NOMO-1 (cell line): ENCODE data around the gene RAB28.
A peak's percentile ranks its signal among the peaks of the same experiment; 100 is the strongest.

ENCODE experiments used
- DNase-seq, 2 experiments: peaks; one replicate each; lab custom pipeline; 2025; ENCODE audit not compliant: unreplicated experiment in 2 of 2; lab: John Stamatoyannopoulos, UW

RAB28 gene

DNA sequence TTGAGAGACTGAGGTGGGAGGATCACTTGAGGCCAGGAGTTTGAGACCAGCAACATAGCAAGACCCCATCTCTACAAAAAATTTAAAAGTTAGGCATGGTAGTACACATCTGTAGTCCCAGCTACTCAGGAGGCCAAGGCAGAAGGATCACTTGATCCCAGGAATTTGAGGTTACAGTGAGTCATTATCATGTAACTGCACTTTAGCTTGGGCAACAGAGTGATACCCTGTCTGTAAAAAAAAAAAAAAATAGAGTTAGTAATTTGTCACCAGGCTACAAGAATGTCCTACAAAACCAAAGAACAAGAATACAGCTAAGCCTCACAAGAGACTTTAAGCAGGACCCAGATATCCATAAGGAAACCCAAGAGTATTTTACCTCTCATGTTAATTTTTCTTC is 27.0 kb upstream of the RAB28 start:
- DNase-seq: no peak

DNA sequence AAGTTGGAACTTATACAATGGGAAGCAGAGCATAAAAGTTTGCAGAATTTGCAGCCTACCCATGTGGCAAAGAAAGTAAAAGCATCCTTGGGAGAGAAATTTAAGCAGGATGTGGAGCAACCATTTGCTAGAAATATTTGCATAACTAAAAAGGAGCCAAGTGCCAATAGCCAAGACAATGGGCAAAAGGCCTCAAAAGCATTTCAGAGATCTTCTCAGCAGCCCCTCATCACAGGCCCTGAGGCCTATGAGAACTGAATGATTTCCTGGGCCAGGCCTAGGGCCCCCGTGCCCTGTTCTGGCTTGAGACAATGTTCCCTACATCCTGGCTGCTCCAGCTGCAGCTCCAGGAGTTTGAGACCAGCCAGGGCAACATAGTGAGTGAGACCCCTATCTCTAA is 25.3 kb upstream of the RAB28 start:
- no peak for DNase-seq

DNA sequence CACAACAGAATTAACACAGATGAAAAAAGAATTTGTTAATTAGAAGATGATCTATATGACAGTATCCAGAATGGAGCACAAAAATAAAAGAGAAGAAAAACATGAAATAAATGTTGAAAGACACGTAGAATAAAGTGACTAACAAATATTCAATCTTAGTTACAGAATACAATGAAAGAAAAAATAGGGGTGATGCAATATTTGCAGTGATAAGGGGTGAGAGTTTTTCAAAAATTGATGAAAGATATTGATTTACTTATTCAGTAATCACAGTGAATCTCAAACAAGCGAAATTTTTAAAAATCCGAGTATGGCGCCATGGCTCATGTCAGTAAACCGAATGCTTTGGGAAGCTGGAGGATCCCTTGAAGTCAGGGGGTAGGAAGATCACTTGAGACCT is 20.2 kb upstream of the RAB28 start:
- DNase-seq: no peak

DNA sequence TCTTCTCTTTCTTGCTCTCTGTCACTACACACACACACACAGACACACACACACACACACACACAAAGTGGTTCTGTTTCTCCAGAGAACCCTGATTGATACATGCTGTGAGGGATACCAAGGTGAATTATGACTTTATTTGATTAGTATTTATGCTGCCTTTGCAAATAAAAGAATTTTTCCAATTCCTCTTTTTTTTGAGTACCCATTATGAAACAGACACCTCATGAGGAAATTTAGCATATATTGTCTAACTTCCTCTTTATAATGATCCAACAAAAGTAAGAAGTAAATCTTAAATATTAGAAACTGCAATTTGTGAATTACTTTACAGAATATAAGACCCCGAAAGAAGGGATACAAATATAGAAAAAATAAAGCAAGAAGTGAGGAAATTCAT is 14.3 kb upstream of the RAB28 start:
- peak; percentile 55 to 82 for DNase-seq

DNA sequence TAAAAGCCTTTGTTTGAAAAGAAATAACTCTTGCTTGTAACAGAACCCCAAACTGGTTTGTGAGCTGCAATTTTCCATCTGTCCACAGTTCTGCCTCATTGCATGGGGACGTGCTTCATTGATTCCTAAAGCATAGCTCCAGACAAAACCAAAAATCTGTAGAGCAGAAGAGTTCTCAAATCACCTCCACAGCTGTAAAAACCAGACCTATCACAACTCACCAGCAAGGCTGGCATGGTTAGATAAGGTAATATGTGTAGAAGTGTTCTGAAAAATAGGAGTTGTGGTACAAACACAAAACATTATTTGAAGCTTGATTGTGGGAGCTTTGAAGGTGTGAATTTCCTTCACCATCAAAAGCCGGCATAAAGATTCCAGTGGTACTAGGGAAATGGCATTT is 12.5 kb upstream of the RAB28 start:
- no peak for DNase-seq

DNA sequence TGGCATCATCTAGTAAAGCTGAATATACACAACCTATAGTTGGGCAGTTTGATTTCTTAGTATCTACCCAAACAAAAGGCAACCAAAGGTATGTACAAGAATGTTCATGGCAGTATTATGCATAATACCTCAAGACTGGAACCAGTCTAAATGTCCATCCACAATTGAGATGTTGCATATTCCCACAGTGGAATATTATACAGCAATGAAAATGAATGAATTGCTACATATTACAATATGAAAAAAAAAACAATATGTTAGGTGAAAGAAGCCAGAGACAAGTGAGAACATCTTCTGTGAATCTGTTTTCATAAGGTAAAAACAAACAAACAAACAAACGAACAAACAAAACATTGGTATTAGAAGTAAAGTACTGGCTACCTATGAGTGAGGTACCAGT is 11.6 kb upstream of the RAB28 start:
- DNase-seq: no peak

DNA sequence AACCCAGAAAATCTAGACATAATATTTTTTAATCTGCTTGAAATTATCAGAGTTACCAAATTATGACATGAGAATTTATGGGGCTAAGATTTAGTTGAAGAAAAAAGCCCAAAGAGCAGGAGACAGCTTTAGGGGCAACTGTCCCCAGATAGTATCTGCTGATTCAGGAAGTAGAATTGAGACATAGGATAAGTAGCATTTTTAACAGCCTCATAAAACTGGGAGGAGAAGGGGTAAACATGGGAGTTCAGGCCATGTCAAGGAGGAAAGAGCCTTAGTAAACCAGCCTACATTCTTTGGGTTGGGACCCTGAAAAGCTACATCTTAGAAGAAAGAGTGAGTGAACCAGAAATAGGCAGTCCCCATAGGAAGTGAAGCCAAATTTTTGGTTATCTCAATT is 9.7 kb upstream of the RAB28 start:
- DNase-seq: peak in 1 of 2 experiments; percentile 12

DNA sequence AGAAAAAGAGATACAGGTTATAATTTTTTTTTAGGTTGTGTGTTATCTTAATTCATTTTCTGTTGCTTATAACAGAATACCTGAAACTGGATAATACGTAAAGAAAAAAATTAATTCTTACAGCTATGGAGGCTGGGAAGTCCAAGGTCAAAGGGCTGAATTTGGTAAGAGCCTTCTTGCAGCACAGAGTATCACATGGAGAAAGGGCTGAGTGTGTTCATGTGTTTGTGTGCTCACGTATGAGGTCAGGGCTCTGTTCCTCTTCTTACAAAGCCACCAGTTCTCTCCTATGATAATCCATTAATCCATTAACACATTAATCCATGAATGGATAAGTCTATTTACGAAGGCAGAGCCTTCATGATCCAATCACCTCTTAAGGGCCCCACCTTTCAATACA is 8.6 kb upstream of the RAB28 start:
- DNase-seq: peak in 1 of 2 experiments; percentile 35

DNA sequence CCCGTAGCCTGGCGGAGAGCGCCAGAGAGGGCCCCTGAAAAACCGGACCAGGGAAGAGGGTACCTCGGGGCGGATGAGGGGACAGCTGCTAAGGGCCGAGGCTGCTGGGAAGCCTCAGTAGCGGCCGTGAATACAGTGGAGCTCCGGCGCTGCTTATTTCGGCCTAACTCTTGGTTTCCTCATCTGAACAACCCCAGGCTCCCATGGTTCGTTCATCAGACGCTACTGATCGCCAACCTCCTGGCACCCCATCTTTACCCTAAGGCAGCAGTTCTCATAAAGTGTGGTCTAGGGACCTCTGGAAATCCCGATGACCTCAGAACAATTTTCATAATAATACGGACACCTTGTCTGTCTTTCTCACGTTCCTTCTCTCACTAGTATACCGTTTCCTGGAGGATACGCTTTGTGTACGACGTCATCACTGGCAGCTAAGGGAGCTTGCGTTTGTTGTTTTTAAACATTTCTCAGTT is 645 bp upstream of the RAB28 start:
- DNase-seq: peak in 1 of 2 experiments; percentile 52

DNA sequence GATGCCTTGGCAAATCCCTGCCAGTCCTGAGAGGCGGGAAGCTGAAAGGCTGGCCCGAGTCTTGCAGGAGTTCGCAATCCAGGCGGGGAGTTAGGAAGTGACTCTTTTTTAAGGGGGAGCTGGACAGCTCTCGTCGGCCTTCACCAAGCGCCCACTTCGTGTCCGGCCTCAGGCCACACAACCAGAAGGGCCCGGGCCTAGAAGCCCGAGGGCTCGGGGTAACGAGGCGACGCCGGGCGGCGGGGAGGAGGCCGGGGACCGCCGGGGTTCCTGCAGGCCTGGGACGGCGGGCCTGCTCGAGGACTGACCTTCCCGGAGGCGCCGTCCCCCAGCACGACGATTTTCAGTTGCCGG is 395 bp downstream of the RAB28 start:
- peak in 1 of 2 experiments; percentile 14 for DNase-seq

DNA sequence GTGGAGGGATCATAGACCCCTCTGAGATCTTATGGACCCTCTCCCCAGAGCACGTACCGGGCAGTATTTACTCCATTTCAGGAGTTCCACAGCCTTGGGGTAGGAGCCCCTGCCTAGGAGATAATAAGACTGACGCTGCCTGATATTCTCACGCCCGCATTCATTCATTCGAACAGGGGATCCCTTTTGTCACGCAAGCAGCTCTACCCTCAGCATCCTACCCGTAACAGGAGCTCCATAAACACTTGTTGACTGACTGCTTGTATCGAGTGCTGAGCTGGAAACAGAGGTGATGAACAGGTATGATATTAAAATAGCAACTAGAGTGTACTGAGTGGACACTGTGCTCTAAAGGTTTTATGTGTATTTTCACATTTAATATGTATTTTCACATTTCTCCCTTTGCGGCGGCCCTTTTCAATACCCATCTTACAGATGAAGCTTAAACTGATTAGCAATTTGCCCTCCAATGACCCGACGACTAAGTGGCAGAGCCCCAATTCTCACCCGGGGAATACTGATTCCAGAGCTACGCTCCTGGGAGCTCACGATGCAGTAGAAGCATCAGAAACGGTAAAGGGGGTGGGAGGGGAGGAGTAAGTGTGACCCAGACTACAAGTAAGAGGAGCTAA is 888 bp downstream of the RAB28 start:
- no peak for DNase-seq

DNA sequence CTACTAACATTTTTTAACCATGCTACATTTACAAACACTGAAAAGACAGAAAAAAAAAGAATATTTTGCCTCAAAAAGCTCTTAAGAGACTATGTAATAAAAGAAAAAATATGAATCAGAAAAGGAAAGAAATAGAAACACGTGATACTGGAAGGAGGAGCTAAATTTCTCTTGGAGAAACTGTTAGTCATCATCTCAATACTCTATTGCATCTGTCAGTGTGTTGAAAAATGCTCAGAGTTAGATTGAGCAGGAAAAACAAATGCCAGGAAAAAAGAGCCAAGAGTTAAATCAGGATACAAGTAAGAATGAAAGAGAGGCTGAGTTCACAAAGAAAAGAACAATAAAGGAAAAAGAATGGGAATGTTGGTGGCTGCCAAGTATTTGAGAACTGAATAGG is 2.6 kb downstream of the RAB28 start:
- peak in 1 of 2 experiments; percentile 46 for DNase-seq

DNA sequence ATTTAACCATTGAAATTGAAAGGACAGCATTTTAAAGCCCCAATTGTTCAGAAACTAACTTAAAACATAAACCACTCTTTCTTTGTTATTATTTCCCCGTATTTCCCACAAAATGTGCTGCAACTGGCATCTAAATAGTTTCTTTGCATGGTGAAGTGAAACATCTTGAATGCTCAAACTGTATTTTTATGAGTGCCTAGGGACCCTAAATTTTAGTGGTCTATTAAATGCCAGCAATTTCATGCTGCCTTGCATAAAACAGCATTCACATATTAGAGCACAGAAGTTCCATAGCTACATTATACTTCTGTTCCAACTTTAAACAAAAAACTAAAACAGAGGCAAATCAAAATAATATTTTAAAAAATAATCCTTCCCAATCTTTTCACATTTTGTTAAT is 5.4 kb downstream of the RAB28 start:
- no peak for DNase-seq

DNA sequence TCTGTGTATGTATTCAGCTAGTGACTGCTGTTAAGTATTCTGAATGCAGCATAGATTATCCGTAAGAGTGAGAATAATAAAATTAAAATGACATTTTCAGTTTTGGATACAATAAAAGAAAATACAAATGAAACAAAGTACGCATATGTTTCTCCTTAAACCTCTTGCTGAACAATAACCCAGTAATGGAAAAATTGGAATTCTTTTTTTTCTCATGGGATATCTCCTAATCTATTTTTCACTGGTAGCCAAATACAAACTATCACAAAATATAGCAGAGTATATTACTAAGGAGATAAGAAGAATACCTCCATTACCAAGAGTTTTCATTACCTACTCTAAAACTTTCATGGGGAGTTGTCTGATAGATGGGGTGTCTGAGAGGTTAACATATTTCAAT is 6.0 kb downstream of the RAB28 start:
- DNase-seq: no peak

DNA sequence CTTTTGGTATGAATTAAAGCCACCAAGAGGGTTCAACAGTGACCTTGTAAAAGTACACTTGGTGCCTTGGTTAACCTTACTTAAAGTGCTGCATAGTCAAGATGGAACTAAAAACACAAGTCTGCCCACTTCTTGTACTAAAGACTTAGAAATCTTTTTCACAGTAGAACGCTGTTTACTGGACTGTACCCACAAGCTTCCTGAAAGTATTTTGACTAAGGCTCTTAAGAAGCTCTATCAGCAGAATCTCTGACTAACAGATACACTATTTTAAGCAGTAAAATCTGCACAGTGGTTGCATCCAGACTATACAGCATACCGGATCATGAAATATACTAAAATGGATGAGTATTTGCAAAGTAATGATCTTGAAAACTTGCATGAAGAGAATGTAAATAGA is 7.2 kb downstream of the RAB28 start:
- DNase-seq: no peak

DNA sequence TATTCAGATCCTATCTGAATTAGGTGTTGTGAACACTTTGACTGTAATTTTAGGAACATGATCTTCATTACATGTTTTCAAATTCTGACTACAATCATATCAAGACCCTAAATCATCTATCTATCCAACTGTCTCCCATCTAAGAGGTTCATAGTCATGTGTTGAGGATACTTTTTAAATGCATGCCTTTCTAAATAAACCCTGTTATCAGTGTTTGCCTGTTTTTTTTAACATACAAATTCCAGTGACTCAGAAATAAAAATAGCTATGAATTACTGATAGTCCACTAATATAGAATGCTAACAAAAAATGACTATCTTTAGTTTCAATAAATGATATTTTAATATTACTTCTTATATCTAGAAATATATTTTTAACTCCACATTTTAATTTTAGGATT is 8.0 kb downstream of the RAB28 start:
- DNase-seq: no peak

DNA sequence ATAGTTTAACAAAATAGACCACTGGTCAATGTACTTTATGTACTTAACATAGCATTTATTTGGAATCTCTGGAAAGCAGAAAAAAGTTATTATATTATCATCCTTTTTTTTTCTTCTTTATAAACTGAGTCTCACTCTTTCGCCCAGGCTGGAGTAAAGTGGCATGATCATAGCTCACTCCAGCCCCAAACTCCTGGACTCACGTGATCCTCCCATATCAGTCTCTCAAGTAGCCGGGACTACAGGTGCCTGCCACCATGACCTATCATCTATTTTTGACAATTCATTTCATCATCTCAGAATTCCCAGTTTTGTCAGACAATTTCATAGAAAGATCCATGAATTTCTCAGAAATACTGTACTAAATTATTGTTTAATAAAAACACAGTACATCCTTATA is 12.7 kb downstream of the RAB28 start:
- no peak for DNase-seq

DNA sequence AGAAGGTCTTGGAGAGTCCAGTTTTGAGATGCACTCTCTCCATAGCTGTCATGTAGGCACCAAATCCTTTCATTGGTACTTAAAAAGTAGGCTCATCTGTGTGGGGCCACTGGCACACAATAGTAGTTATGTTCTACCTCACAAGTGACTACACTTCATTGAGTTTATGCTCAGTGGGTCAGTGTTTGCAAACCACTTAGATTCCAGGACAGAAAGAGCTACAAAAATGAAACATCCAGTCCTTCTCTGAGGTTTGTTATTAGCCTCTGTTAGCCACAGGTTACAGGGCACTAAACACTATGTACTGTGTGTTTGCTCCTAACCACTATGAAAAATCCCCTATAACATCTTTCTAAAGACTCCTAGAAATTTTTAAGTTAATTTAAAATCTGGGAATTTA is 13.8 kb downstream of the RAB28 start:
- DNase-seq: no peak

DNA sequence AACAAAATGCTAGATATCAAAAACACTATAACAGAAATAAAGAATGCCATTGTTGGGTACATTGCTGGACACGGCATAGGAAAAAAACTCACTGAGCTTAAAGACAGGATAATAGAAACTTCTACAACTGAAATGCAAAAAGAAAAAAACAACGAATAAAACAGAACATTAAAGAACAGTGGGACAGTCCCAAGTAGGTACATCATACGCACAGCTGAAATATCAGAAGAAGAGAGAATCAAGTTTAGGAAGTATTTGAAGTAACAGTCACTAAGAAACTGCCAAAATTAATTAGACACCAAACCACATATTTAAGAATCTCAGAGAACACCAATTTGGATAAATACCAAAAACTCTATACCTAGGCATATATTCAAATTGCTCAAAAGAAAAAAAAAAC is 19.2 kb downstream of the RAB28 start:
- no peak for DNase-seq

DNA sequence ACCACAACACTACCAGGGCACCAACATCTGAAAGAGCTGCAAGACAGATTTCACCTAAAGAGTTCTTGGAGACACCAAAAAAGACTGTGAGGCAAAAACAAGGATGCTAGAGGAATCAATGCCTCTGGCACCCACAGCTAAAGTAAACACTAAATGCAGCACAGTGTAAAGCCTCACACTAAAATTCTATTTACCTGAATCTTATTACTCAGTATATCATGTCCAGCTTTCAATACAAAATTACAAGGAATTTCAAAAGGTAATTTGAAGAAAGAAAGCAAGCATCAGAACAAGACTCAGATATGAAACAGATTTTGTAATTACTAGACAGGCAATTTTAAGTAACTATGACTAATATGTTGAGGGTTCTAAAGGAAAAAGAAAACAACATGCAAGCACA is 19.6 kb downstream of the RAB28 start:
- DNase-seq: no peak

DNA sequence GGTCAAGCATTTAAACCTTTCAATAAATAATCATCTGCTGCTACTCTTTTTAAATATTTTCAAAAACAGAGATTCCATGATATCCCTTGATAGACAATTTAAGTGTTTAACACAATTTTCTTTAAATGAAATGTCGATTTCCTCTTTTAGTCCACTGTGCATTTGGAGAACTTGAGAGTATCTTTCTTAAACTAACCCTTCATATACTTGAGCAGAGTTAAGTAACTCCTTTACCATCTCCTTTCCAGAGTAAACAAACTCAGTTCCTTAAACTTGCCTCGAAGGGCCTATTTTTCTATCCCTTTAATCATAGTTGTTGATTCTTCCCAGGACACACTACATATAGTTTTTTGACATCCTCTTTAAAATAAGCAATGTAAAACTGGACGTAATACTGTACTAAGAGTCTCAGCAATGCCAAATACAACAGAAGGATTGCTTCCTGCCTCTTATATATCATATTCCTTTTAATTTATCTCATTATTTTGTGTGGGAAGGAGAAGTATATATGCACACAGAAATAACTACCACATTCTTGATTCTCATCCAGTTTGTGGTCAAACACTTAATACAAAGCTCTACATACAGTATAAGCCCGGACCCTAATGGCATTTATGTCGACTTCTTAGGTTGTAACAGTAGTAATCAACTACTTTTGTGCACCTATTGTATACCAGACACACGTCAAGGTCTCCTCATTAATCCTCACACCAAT is 22.8 kb downstream of the RAB28 start:
- no peak for DNase-seq

DNA sequence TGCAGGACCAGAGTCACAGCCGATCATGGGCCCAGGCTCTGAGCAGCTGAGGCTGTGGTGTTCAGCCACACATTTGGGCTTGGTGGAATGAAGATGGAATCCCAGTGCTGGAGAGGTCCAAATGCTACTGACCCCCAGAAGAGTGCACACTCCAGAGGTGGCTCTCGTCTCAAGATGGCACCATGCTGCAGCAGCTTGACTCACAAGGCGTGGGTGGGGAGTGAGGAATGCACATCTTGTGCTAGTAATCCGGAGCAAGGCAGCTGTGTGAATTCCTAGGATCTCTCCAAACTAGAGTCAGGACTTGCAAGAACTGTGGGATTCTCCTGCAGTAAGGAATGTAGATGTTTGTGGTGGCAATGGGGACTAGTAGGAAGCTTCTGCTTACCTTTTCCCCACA is 28.7 kb downstream of the RAB28 start:
- DNase-seq: no peak

DNA sequence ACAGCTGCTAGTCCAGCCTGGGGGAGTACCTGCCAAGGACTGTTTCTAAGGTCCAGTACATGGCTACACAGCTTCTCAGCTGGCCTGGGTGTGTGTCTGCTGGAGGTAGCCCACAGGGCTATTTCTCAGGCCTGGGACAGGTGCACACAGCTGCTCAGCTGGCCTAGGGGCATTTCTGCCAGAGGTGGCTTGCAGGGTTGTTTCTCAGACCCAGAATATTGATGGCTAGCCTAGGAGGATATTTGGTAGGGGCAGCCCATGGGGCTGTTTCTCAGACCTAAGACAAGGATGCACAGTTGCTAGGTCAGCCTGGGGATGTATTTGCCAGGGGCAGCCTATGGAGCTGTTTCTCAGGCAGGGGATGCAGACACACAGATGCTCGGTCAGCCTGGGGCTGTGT is 29.4 kb downstream of the RAB28 start:
- DNase-seq: no peak
